ENCODE results near the gene NFRKB.

DNA sequence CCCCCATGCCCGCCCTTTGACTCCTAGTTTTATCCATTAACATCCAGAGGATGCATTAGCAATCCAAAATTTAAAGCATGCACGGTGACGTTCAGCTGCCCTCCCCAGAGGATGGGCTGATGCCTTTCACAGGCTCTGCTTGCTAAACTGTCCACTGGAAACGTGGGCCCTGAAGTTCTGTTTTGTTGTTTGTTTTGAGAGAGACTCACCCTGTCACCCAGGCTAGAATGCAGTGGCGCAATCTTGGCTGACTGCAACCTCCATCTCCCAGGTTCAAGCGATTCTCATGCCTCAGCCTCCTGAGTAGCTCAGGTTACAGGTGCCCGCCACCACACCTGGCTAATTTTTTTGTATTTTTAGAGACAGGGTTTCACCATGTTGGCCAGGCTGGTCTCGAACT lies 39.3 kb downstream of the NFRKB start:
- TF ChIP-seq POLR2AphosphoS5 (IDR thresholded peaks at IDR 0.05; ENCODE audit: low read depth, low read length) (no peak), CTCF (IDR thresholded peaks at IDR 0.05 in 2 of 3, conservative IDR thresholded peaks at IDR 0.05 in 1 of 3; ENCODE audit: borderline replicate concordance in 1 of 3, insufficient read depth in 1 of 3, low read depth in 2 of 3, low read length in 2 of 3) (no peak), POLR2A (IDR thresholded peaks at IDR 0.05; ENCODE audit: borderline replicate concordance, extremely low read depth, insufficient read depth, insufficient read length) (no peak)
